H54 (cell line): ENCODE data around the gene MPP2.

Source experiments
- DNase-seq: peaks from one replicate; pipeline ENCODE4 v3.0.0; 2011; ENCODE audit warnings: low spot score, mixed read lengths; ENCODE audit not compliant: insufficient read length
- FAIRE-seq: peaks from 3 replicates; lab custom pipeline; 2011; peaks lifted over from hg19 to GRCh38; lab: Jason Lieb, UNC
- POLR2A ChIP-seq: IDR thresholded peaks from 2 replicates; pipeline ENCODE4 v1.6.1; 2011; ENCODE audit warnings: low read depth, mild to moderate bottlenecking, low read length

MPP2 gene

DNA sequence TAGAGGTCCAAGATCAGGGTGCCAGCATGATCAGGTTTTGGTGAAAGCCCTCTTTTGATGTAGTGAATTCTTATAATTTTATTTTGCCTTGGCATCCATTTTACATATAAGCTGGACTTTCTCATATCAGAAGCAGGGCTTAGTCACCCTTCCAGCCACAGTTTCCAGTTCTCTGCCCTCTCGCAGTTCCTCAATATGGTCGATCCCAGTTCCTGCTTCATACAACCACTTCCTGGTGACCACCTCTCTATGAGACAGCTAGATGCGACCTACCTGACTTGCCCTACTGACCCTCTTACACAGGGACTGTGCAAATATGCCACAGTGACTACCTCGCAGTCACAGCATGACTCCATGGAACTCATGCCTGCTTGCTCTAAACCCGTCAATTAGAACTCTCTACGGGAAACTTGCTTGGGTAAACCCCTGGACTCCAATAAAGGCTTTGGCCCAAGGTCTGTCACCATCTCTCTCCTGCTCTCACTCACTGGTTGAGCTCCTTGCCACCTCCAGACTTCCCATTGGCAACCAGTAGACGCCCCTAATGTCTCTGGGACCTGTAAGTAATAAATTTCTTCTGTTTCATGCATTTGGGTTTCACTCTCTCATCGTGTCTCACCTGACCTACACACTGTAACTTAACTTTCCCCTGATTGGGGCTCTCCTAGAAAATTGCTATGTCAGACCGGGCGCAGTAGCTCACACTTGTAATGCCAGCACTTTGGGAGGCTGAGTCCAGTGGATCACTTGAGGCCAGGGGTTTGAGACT, 38.9 kb downstream of the MPP2 start:
- FAIRE-seq = no peak
- DNase-seq = no peak
- no peak for TF ChIP-seq POLR2A

GRCh38 chr17:43864161-43864984, 43.0 kb downstream of the MPP2 start:
- TF ChIP-seq POLR2A = no peak
- FAIRE-seq = no peak

GRCh38 chr17:43861960-43862359, 45.4 kb downstream of the MPP2 start:
- no peak for TF ChIP-seq POLR2A
- DNase-seq = no peak
- FAIRE-seq = no peak

More at GRCh38 chr17:43864161-43864984, 43.0 kb downstream of the MPP2 start:
- DNase-seq = no peak

DNA sequence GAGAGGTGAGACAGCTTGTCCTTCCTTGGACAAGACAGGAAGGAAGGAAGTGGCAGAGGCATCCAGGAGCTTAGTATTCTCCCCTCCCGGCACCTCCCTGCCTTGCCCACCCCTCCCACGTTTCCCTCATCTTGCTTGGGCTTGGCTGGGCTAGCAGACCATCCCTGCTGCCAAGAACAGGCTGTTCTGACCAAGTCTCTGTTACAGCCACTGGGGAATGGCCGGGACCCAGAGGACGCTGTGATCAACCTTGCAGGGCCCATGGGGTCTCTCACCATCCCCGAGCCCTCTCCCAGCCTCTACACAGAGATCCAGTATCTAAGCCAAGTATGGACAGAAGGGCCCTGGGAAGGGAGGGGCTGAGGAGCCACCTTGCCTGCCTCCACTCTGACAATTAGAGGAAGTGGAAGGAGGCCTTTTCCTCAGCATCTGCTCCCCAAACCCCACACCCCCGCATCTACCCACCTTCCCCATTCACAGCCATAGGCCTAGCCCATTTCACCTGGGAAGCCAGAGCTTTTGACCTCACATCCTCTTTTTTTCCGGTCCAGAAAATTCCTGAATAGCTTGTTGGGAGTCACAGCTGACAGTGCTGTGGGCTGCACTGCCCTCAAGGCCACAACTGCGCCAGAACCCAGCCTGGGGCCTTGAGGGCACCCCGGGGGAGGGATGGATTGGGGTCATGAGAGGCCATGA, 46.3 kb downstream of the MPP2 start:
- DNase-seq (no peak), FAIRE-seq (no peak)
- TF ChIP-seq POLR2A = no peak

DNA sequence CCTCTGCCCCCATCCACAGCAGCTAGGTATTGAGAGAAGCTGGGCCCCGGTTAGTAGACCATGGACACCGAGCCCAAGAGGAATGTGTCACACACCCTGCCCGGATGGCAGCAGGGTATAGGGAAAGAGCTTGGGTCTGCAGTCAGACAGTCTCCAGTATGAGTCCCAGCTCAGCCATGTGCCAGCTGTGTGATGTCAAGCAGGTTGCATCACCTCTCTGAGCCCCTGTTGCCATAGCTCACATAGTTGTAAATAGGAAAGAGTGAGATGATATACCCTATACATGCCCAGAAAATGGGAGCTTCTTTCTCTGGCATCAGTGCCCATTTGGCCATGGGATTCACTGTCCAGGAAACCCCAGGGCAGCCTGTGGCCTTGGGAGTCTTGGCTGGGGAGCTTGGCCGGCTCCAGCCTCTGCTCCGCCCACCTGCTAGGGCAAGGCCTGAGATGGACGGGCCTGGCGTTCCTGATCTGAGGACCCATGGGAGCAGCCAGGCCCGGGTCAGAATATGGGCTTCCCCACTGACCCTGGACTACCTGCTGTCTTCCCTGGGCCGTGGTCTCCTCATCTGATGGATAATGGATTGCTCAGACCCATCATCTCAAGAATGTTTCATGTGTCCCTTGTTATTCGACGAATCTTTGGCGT, 47.1 kb downstream of the MPP2 start:
- no peak for FAIRE-seq
- DNase-seq = no peak
- no peak for TF ChIP-seq POLR2A

DNA sequence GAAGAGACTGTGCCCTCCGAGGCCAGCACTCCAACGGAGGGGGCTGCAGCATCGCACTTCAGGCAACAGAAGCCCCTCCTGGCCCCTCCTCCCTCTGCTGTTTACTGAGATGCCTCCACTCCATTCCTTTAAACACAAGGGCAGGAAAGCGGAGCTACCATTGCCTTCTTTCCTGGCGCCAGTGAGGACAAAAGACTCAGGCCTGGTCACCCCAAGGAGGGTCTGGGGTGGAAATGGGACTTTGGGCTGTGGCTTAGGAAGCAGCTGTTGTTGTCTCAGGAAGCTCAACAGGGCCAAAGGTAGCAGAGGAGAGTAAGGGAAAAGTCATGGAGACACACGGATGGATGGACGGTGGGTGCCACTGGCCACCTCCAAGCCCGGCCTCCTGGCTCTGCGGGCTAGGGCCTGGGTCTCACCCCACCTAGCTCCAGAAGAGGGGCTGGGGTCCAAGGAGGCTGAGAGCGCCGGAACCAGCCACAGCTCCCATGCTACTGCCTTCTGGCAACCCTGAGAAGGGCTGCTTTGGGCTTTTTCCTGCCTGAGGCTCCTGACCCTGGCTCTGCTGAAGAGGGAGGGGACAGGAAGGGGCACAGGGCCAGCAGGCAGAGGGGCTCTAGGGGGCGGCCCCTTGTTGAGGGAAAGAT, 49.3 kb downstream of the MPP2 start:
- no peak for FAIRE-seq
- TF ChIP-seq POLR2A = no peak
- DNase-seq = no peak

DNA sequence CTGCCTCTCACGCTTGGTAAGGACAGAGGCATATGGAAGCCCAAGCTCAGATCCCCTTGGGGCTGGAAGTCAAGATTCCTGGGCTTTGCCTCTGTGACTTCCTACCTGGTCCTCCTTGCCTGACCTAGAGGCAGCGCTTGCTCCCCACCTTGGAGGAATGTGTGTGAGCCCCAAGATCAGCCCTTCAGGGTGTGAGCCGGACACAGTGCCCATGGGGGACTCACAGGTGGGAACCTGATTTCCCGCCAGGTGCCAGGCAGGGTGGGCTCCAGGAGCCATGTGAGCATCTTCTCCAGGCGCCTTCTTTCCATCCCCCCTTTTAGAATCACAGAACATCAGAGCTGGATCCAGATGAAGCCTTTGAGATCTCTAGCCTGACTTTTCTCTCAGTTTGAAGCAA, 50.2 kb downstream of the MPP2 start:
- no peak for DNase-seq
- no peak for TF ChIP-seq POLR2A
- no peak for FAIRE-seq

- no peak for TF ChIP-seq POLR2A
- DNase-seq (no peak), FAIRE-seq (no peak)
These were observed 51.2 kb downstream of the MPP2 start for GRCh38 chr17:43856141-43856540.

GRCh38 chr17:43855061-43855460, 52.3 kb downstream of the MPP2 start:
- DNase-seq (no peak), FAIRE-seq (no peak)
- no peak for TF ChIP-seq POLR2A

DNA sequence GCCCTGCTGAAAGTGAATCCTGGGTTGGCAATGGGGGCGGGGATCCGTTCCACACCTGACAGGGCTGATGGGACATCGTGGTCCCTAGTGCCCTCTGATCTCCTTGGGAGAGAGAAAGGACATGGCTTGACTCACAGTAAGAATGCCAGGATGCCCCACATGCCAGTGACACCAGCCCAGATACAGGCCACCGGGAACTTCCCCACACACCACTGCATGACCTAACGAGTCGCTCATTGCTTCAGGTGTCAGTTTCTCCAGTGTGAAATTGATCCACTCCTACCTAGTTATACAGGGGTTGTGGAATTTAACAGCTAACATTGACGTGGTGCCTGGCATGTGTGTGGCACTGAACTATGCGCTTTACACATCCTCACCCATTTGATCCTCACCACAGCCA, 52.8 kb downstream of the MPP2 start:
- no peak for FAIRE-seq
- no peak for TF ChIP-seq POLR2A

GRCh38 chr17:43853546-43853945, 53.8 kb downstream of the MPP2 start:
- no peak for TF ChIP-seq POLR2A
- DNase-seq = no peak
- FAIRE-seq = no peak

More for the DNA sequence above, 52.8 kb downstream of the MPP2 start:
- no peak for DNase-seq

GRCh38 chr17:43852571-43852970, 54.8 kb downstream of the MPP2 start:
- DNase-seq (no peak), FAIRE-seq (no peak)
- TF ChIP-seq POLR2A = no peak

DNA sequence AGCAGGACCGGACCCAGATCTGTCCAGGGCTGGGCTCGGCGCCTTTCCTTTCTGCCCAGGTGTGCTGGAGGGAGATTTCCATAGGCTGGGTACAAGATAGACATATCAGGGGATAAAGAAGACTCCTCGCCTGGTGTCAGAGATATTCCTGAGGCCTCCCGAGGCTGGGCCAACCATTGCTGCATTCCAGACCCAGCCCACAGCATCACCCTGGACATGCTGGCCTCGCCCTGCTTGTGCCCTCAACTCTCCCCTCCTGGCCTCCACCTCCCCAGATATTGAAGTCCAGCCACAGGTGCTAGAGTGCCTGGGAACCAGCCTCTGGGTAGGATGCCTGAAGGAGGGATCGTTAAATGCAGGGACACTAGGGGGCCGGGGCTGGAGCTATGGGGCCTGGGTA, 58.2 kb downstream of the MPP2 start:
- no peak for TF ChIP-seq POLR2A
- FAIRE-seq (no peak), DNase-seq (no peak)
